PC-9 (cell line): Measurements from ENCODE around the gene LAMP5. TPM values are rescaled to one million over a fixed set of nuclear protein-coding genes. Genes with fewer than 3 reads are reported as not detected.

Experiments used
- BruUV-seq: library from RNA; stranded (reverse); fragments of 400-500 nt; replicated peaks from 2 replicates; lab custom pipeline; 2021; lab: Mats Ljungman, UMichigan
- CTCF ChIA-PET: fragments of 300-600 bp; sonication (Branson Sonifier 250); formaldehyde crosslinking; loops from one replicate; lab custom pipeline; 2022; ENCODE audit warnings: antibody characterized with exemption; lab: Charles Lee
- POLR2A ChIA-PET: fragments of 300-600 bp; sonication (Branson Sonifier 250); formaldehyde crosslinking; loops from one replicate; lab custom pipeline; 2022; ENCODE audit warnings: antibody characterized with exemption; ENCODE audit not compliant: unreplicated experiment; lab: Charles Lee
- DNase-seq, 2 experiments: peaks; one replicate each; pipeline versions ENCODE4 v3.0.0 to v3.0.0-alpha.2; 2015 to 2022; ENCODE audit warnings: mixed read lengths in 1 of 2
- H2AFZ ChIP-seq: fragments of 200-600 bp; sonication (generic); 2 replicates; pipeline ENCODE4 v1.8.1; 2017; ENCODE audit warnings: antibody characterized with exemption
- H3F3A ChIP-seq: fragments of 200-600 bp; sonication (generic); 2 replicates; pipeline ENCODE4 v1.8.1; 2017; ENCODE audit warnings: antibody characterized with exemption, mild to moderate bottlenecking, low read depth; ENCODE audit not compliant: insufficient read depth
- H3K27ac ChIP-seq: fragments of 200-600 bp; sonication (generic); 2 replicates; pipeline ENCODE4 v1.6.1; 2016; ENCODE audit warnings: mixed run types
- H3K27me3 ChIP-seq: fragments of 200-600 bp; sonication (generic); 2 replicates; pipeline ENCODE4 v1.6.1; 2016; ENCODE audit warnings: low read depth, mixed run types; ENCODE audit not compliant: insufficient read depth
- H3K36me3 ChIP-seq: fragments of 200-600 bp; sonication (generic); 2 replicates; pipeline ENCODE4 v1.6.1; 2016; ENCODE audit warnings: low read depth, mixed run types
- H3K4me1 ChIP-seq: fragments of 200-600 bp; sonication (generic); replicated peaks from 2 replicates; pipeline ENCODE4 v1.6.1; 2016; ENCODE audit warnings: mixed run types; ENCODE audit not compliant: insufficient read depth
- H3K4me2 ChIP-seq: fragments of 200-600 bp; sonication (generic); 2 replicates; pipeline ENCODE4 v1.6.1; 2017; ENCODE audit warnings: mixed run types
- H3K4me3 ChIP-seq: fragments of 200-600 bp; sonication (generic); 2 replicates; pipeline ENCODE4 v1.6.1; 2016; ENCODE audit warnings: mixed run types
- H3K79me2 ChIP-seq: fragments of 200-600 bp; sonication (generic); 2 replicates; pipeline ENCODE4 v1.6.1; 2017; ENCODE audit warnings: low read depth, mixed run types
- H3K9me2 ChIP-seq: fragments of 200-600 bp; sonication (generic); 2 replicates; pipeline ENCODE4 v1.8.1; 2017; ENCODE audit warnings: mild to moderate bottlenecking; ENCODE audit not compliant: insufficient read depth
- H3K9me3 ChIP-seq: fragments of 200-600 bp; sonication (generic); 2 replicates; pipeline ENCODE4 v1.8.1; 2016; ENCODE audit warnings: low read depth; ENCODE audit not compliant: insufficient read depth
- H4K20me1 ChIP-seq: fragments of 200-600 bp; sonication (generic); 2 replicates; pipeline ENCODE4 v1.8.1; 2017; ENCODE audit not compliant: insufficient read depth
- EZH2 ChIP-seq: fragments of 200-600 bp; sonication (generic); IDR thresholded peaks from 2 replicates; pipeline ENCODE4 v1.8.0; 2017; ENCODE audit warnings: antibody characterized with exemption, low read depth
- intact Hi-C: fragments of 100-400 bp; cut with micrococcal nuclease; formaldehyde crosslinking; loops from one replicate; pipeline ENCODE4 v1.10.0; 2022; ENCODE audit not compliant: unreplicated experiment
- total RNA-seq: library from RNA; stranded (reverse); gene quantifications from 2 replicates; pipeline ENCODE4 v1.2.3, GENCODE V29; 2021
- TF ChIP-seq, protein P1 (sequence below): fragments of 200-600 bp; sonication (generic); conservative IDR thresholded peaks from 2 replicates; pipeline ENCODE4 v1.6.1; 2017; ENCODE audit warnings: mixed run types, antibody characterized with exemption, mild to moderate bottlenecking, moderate library complexity

LAMP5 gene
- total RNA-seq, 1 experiment from 2014 or later, result not detected

DNA sequence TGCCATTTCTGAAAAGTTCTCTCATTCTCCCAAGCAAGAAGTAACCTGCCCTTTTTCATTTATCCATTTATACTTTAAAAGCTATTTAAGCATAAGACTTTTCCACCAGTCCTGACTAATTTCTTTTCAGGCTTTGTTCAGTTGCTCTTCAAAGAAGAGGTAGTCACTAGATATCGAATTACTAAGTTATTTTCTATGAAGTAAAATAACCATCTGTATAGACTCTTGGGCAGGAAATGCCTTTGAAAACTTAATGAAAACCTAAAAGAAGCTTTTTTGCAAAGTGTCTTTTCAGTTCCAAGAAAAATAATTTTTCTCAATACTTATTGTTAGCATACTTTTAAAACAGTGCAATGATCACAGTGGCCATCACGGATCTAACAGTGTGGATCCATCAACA is 31.3 kb upstream of the LAMP5 start:
- no peak overlapping the region for H3K4me3 ChIP-seq
- no peak overlapping the region for H3K27ac ChIP-seq
- intact Hi-C loops, result no loop called here
- CTCF ChIA-PET, result no interaction called here
- H2AFZ ChIP-seq, result no peak overlapping the region
- H3K9me2 ChIP-seq, result no peaks in the 10 kb centered on the region
- no peak for DNase-seq
- no peaks in the 10 kb centered on the region for H3F3A ChIP-seq
- H3K9me3 ChIP-seq, result no peaks in the 10 kb centered on the region; the same call in 1 of the 2 replicates
- no peaks in the 10 kb centered on the region for H3K4me1 ChIP-seq
- H3K79me2 ChIP-seq, result no peaks in the 10 kb centered on the region
- BruUV-seq, result no TSS peak
- no peak for TF ChIP-seq EZH2
- TF ChIP-seq, protein P1, sequence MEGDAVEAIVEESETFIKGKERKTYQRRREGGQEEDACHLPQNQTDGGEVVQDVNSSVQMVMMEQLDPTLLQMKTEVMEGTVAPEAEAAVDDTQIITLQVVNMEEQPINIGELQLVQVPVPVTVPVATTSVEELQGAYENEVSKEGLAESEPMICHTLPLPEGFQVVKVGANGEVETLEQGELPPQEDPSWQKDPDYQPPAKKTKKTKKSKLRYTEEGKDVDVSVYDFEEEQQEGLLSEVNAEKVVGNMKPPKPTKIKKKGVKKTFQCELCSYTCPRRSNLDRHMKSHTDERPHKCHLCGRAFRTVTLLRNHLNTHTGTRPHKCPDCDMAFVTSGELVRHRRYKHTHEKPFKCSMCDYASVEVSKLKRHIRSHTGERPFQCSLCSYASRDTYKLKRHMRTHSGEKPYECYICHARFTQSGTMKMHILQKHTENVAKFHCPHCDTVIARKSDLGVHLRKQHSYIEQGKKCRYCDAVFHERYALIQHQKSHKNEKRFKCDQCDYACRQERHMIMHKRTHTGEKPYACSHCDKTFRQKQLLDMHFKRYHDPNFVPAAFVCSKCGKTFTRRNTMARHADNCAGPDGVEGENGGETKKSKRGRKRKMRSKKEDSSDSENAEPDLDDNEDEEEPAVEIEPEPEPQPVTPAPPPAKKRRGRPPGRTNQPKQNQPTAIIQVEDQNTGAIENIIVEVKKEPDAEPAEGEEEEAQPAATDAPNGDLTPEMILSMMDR, result no peak
- H3K27me3 ChIP-seq, result no peaks in the 10 kb centered on the region
- no peak overlapping the region for H3K4me2 ChIP-seq
- H3K36me3 ChIP-seq, result no peaks in the 10 kb centered on the region
- no peaks in the 10 kb centered on the region for H4K20me1 ChIP-seq
- POLR2A ChIA-PET, result no interaction called here

- ChIA-PET POLR2A (no interaction called here), CTCF (no interaction called here)
- DNase-seq, result no peak
- BruUV-seq, result no TSS peak
- no peaks in the 10 kb centered on the region for H3K79me2 ChIP-seq
- H4K20me1 ChIP-seq, result no peaks in the 10 kb centered on the region
- H3K4me3 ChIP-seq, result no peak overlapping the region
- H3K4me2 ChIP-seq, result no peak overlapping the region
- H3K9me2 ChIP-seq, result no peaks in the 10 kb centered on the region
- no peaks in the 10 kb centered on the region for H3K36me3 ChIP-seq
- H3K9me3 ChIP-seq, result no peaks in the 10 kb centered on the region; the same call in 1 of the 2 replicates
- TF ChIP-seq EZH2, result no peak
- TF ChIP-seq, protein P1, result no peak
- H3F3A ChIP-seq, result no peaks in the 10 kb centered on the region
- H3K4me1 ChIP-seq, result no peaks in the 10 kb centered on the region
- H2AFZ ChIP-seq, result no peak overlapping the region
- peaks cover 10% of the 10 kb centered on the region for H3K27me3 ChIP-seq
- no peak overlapping the region for H3K27ac ChIP-seq
- intact Hi-C loops, result no loop called here
These were observed 28.6 kb upstream of the LAMP5 start for GRCh38 chr20:9485614-9486340.

- H3K27ac ChIP-seq, result no peak overlapping the region
- H3K27me3 ChIP-seq, result peaks cover 18% of the 10 kb centered on the region
- no peak for DNase-seq
- H3K4me1 ChIP-seq, result no peaks in the 10 kb centered on the region
- no peaks in the 10 kb centered on the region for H3K79me2 ChIP-seq
- no peaks in the 10 kb centered on the region for H3K9me3 ChIP-seq
- no peaks in the 10 kb centered on the region for H3K36me3 ChIP-seq
- BruUV-seq, result no TSS peak
- CTCF ChIA-PET, result no interaction called here
- H2AFZ ChIP-seq, result no peak overlapping the region
- intact Hi-C loops, result no loop called here
- H3K4me2 ChIP-seq, result no peak overlapping the region
- POLR2A ChIA-PET, result no interaction called here
- TF ChIP-seq, protein P1, result no peak
- no peak for TF ChIP-seq EZH2
- no peaks in the 10 kb centered on the region for H4K20me1 ChIP-seq
- H3F3A ChIP-seq, result no peaks in the 10 kb centered on the region
- H3K4me3 ChIP-seq, result no peak overlapping the region
- no peaks in the 10 kb centered on the region for H3K9me2 ChIP-seq
These were observed 27.2 kb upstream of the LAMP5 start for GRCh38 chr20:9487231-9487630.
